ENCODE results near the gene CEACAM16. TPM values are rescaled to one million over a fixed set of nuclear protein-coding genes. Genes with fewer than 3 reads are reported as not detected.

The CEACAM16 gene
- total RNA-seq, 2 experiments from 2014 or later, result not detected

GRCh38 chr19:44658069-44658733 lies 40.8 kb upstream of the CEACAM16 start:
- no peak overlapping the region for H3K4me3 ChIP-seq (ENCODE audit: low read depth, low read length, poor library complexity, severe bottlenecking)
- peaks cover 6% of the 10 kb centered on the region for H3K4me1 ChIP-seq (ENCODE audit: insufficient read depth, low read length, poor library complexity, severe bottlenecking)
- TF ChIP-seq EZH2phosphoT487 (IDR thresholded peaks at IDR 0.05; ENCODE audit: borderline replicate concordance, low read depth, low read length) (no peak), CTCF (conservative IDR thresholded peaks at IDR 0.05; ENCODE audit: low read length) (no peak)
- no peaks in the 10 kb centered on the region for H3K36me3 ChIP-seq (ENCODE audit: insufficient read depth, low read length)
- H4K20me1 ChIP-seq (ENCODE audit: insufficient read depth, low read length), result no peaks in the 10 kb centered on the region
- intact Hi-C loops (cut with micrococcal nuclease; ENCODE audit: unreplicated experiment), result no loop called here
- ChIA-PET POLR2A (no interaction called here), CTCF (ENCODE audit: unreplicated experiment) (no interaction called here)
- no peak for DNase-seq (ENCODE audit: low spot score)
- H3K27ac ChIP-seq (ENCODE audit: low read depth, low read length, poor library complexity, severe bottlenecking), result no peak overlapping the region
- BruUV-seq (replicated peaks), result no TSS peak
- H3K4me2 ChIP-seq (ENCODE audit: low read length), result no peak overlapping the region
- H3K9me2 ChIP-seq (ENCODE audit: insufficient read depth, low read length), result no peaks in the 10 kb centered on the region
- no peak overlapping the region for H2AFZ ChIP-seq (ENCODE audit: low read length)
- no peaks in the 10 kb centered on the region for H3K9me3 ChIP-seq (ENCODE audit: low read length)
- H3K79me2 ChIP-seq (ENCODE audit: insufficient read depth, low read depth, low read length), result no peaks in the 10 kb centered on the region

- DNase-seq (ENCODE audit: low spot score), result no peak
- no TSS peak for BruUV-seq (replicated peaks)
- intact Hi-C loops (cut with micrococcal nuclease; ENCODE audit: unreplicated experiment), result no loop called here
- Histone ChIP-seq H3K4me2 (ENCODE audit: low read length) (no peak overlapping the region), H3K36me3 (ENCODE audit: insufficient read depth, low read length) (no peaks in the 10 kb centered on the region), H3K9me2 (ENCODE audit: insufficient read depth, low read length) (no peaks in the 10 kb centered on the region), H2AFZ (ENCODE audit: low read length) (no peak overlapping the region), H3K9me3 (ENCODE audit: low read length) (no peaks in the 10 kb centered on the region), H3K27ac (ENCODE audit: low read depth, low read length, poor library complexity, severe bottlenecking) (no peak overlapping the region), H3K4me3 (ENCODE audit: low read depth, low read length, poor library complexity, severe bottlenecking) (no peak overlapping the region), H3K79me2 (ENCODE audit: insufficient read depth, low read depth, low read length) (no peaks in the 10 kb centered on the region), H3K4me1 (ENCODE audit: insufficient read depth, low read length, poor library complexity, severe bottlenecking) (no peaks in the 10 kb centered on the region), H4K20me1 (ENCODE audit: insufficient read depth, low read length) (no peaks in the 10 kb centered on the region)
- ChIA-PET POLR2A (no interaction called here), CTCF (ENCODE audit: unreplicated experiment) (no interaction called here)
- TF ChIP-seq CTCF (conservative IDR thresholded peaks at IDR 0.05; ENCODE audit: low read length) (no peak), EZH2phosphoT487 (IDR thresholded peaks at IDR 0.05; ENCODE audit: borderline replicate concordance, low read depth, low read length) (no peak)
These were observed 38.9 kb upstream of the CEACAM16 start for GRCh38 chr19:44660081-44660480.

- no peaks in the 10 kb centered on the region for H4K20me1 ChIP-seq (ENCODE audit: insufficient read depth, low read length)
- H3K4me1 ChIP-seq (ENCODE audit: insufficient read depth, low read length, poor library complexity, severe bottlenecking), result no peaks in the 10 kb centered on the region
- no peaks in the 10 kb centered on the region for H3K36me3 ChIP-seq (ENCODE audit: insufficient read depth, low read length)
- H3K4me3 ChIP-seq (ENCODE audit: low read depth, low read length, poor library complexity, severe bottlenecking), result no peak overlapping the region
- no peak overlapping the region for H3K27ac ChIP-seq (ENCODE audit: low read depth, low read length, poor library complexity, severe bottlenecking)
- BruUV-seq (replicated peaks), result no TSS peak
- H2AFZ ChIP-seq (ENCODE audit: low read length), result no peak overlapping the region
- DNase-seq (ENCODE audit: low spot score), result no peak
- H3K79me2 ChIP-seq (ENCODE audit: insufficient read depth, low read depth, low read length), result no peaks in the 10 kb centered on the region
- H3K9me3 ChIP-seq (ENCODE audit: low read length), result no peaks in the 10 kb centered on the region
- CTCF ChIA-PET (ENCODE audit: unreplicated experiment), result no interaction called here
- H3K9me2 ChIP-seq (ENCODE audit: insufficient read depth, low read length), result no peaks in the 10 kb centered on the region
- intact Hi-C loops (cut with micrococcal nuclease; ENCODE audit: unreplicated experiment), result no loop called here
- no peak overlapping the region for H3K4me2 ChIP-seq (ENCODE audit: low read length)
- TF ChIP-seq EZH2phosphoT487 (IDR thresholded peaks at IDR 0.05; ENCODE audit: borderline replicate concordance, low read depth, low read length), result no peak
- TF ChIP-seq CTCF (conservative IDR thresholded peaks at IDR 0.05; ENCODE audit: low read length), result no peak
- POLR2A ChIA-PET, result no interaction called here
These were observed 37.7 kb upstream of the CEACAM16 start for GRCh38 chr19:44661205-44661604.

Data from OCI-LY7 (cell line).